ENCODE data around the gene DVL1. TPM values are rescaled to one million over a fixed set of nuclear protein-coding genes. Genes with fewer than 3 reads are reported as not detected.

The DVL1 gene
- polyA plus RNA-seq, 5 donors = 19.5 to 51.3 (median 29.9) TPM

GRCh38 chr1:1357871-1358432 lies 8.7 kb upstream of the DVL1 start:
- DNase-seq = peak in 1 of 2 donors; percentile 62

GRCh38 chr1:1356796-1357401 lies 7.7 kb upstream of the DVL1 start:
- DNase-seq = no peak

GRCh38 chr1:1356166-1356795 lies 7.1 kb upstream of the DVL1 start:
- no peak for DNase-seq

- DNase-seq = no peak
These were observed 6.2 kb upstream of the DVL1 start for GRCh38 chr1:1355416-1355815.

- DNase-seq = no peak
These were observed 5.3 kb upstream of the DVL1 start for GRCh38 chr1:1354271-1355247.

GRCh38 chr1:1353389-1354151 lies 4.4 kb upstream of the DVL1 start:
- DNase-seq = no peak

GRCh38 chr1:1352786-1353388 lies 3.7 kb upstream of the DVL1 start:
- DNase-seq = no peak

GRCh38 chr1:1351511-1352427 lies 2.6 kb upstream of the DVL1 start:
- DNase-seq = no peak

- no peak for DNase-seq
These were observed 580 bp downstream of the DVL1 start for GRCh38 chr1:1348420-1349255.

- DNase-seq = no peak
These were observed 1.4 kb downstream of the DVL1 start for GRCh38 chr1:1347663-1348419.

- no peak for DNase-seq
These were observed 2.1 kb downstream of the DVL1 start for GRCh38 chr1:1347026-1347595.

- DNase-seq = no peak
These were observed 2.7 kb downstream of the DVL1 start for GRCh38 chr1:1346501-1346890.

- DNase-seq = no peak
These were observed 3.2 kb downstream of the DVL1 start for GRCh38 chr1:1345860-1346500.

GRCh38 chr1:1345384-1345783 lies 3.8 kb downstream of the DVL1 start:
- DNase-seq = no peak

GRCh38 chr1:1344655-1345361 lies 4.4 kb downstream of the DVL1 start:
- DNase-seq = no peak

- no peak for DNase-seq
These were observed 5.3 kb downstream of the DVL1 start for GRCh38 chr1:1343811-1344421.
